Measurements from ENCODE around the gene TBCE.

The TBCE gene

DNA sequence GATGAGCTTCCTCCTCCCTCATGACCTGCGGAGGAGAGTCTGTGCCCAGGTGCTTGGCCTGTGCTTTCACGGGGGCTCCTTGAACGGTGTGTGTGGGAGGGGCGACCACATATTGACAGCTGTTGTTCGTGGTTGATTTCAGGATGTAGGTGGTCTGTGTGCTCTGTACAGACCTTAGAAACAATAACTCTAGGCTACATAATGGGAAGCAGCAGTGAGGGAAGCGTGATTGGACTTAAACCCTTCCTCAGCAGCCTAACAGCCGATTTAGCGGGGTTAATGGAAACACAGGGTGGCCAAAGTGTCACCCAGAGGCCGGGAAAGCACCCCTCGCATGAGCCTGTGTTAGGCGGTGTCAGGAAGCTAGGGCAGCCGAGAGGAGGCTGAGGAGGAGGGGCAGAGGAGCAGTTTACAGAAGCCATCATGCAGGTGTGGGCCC is 56.0 kb downstream of the TBCE start:
- H3K4me3 ChIP-seq (ENCODE audit: low read depth, low read length): no peak overlapping the region
- TF ChIP-seq, protein P1, sequence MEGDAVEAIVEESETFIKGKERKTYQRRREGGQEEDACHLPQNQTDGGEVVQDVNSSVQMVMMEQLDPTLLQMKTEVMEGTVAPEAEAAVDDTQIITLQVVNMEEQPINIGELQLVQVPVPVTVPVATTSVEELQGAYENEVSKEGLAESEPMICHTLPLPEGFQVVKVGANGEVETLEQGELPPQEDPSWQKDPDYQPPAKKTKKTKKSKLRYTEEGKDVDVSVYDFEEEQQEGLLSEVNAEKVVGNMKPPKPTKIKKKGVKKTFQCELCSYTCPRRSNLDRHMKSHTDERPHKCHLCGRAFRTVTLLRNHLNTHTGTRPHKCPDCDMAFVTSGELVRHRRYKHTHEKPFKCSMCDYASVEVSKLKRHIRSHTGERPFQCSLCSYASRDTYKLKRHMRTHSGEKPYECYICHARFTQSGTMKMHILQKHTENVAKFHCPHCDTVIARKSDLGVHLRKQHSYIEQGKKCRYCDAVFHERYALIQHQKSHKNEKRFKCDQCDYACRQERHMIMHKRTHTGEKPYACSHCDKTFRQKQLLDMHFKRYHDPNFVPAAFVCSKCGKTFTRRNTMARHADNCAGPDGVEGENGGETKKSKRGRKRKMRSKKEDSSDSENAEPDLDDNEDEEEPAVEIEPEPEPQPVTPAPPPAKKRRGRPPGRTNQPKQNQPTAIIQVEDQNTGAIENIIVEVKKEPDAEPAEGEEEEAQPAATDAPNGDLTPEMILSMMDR (IDR thresholded peaks at IDR 0.05; ENCODE audit: control insufficient read depth, extremely low read depth, insufficient read depth): no peak
- no peak for DNase-seq (ENCODE audit: low read depth)

DNA sequence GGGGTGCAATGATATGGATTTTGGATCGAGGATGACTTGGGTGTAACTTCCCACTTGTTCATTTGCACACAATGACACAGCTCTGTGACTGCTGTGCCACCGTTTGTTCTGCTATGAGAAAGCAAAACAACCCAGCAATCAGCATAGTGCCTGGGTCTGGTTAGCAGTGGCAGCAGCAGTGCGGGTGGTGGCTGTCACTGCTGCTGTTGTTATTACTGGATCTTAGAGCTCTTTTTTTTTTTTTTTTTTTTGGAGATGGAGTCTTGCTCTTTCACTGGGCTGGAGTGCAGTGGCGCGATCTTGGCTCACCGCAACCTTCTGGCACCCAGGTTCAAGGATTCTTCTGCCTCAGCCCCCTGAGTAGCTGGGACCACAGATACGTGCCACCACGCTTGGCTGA is 56.9 kb downstream of the TBCE start:
- no peak overlapping the region for H3K4me3 ChIP-seq (ENCODE audit: low read depth, low read length)
- TF ChIP-seq, protein P1 (IDR thresholded peaks at IDR 0.05; ENCODE audit: control insufficient read depth, extremely low read depth, insufficient read depth): no peak

DNA sequence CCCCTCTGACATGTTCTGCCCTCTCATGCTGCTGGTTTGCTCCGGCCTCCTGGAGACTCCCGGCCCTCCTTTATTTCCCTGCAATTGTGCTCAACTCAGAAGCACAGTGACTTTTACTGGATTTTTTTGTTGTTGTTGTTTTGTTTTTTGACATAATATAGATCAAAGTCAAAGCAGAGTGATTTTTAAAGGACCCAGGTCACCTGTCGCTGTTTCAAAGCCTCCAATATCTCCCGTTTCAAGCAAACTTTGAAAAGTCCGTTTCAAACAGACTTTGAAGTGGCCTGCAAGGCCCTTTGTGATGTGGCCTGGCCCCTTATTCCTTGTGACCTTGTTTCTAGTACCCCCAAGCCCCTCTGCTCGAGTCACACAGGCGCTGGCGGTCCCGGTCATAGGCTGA is 58.1 kb downstream of the TBCE start:
- DNase-seq (ENCODE audit: low read depth): no peak
- H3K4me3 ChIP-seq (ENCODE audit: low read depth, low read length): no peak overlapping the region
- TF ChIP-seq, protein P1 (IDR thresholded peaks at IDR 0.05; ENCODE audit: control insufficient read depth, extremely low read depth, insufficient read depth): no peak

More for the DNA sequence above, 56.9 kb downstream of the TBCE start:
- no peak for DNase-seq (ENCODE audit: low read depth)

DNA sequence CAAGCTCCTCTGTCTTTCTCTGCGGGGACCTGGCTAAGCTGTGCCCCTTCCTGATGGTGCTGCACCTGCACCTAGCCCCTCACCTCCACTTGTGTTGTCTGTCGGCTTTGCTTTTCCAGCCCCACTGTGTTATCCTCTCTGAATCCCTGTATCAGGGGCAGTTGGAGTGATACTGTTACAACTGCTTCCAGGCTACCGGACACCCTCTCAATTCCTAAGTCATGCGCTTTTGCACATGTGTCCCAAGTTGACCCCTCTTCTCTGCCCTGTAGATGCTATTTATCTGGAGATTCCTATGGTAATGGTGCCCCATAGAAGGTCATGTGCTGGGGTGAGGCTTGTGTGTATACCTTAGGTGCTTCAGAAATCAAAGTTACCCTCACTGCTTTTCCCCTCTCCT is 58.9 kb downstream of the TBCE start:
- no peak for DNase-seq (ENCODE audit: low read depth)
- TF ChIP-seq, protein P1 (IDR thresholded peaks at IDR 0.05; ENCODE audit: control insufficient read depth, extremely low read depth, insufficient read depth): no peak

DNA sequence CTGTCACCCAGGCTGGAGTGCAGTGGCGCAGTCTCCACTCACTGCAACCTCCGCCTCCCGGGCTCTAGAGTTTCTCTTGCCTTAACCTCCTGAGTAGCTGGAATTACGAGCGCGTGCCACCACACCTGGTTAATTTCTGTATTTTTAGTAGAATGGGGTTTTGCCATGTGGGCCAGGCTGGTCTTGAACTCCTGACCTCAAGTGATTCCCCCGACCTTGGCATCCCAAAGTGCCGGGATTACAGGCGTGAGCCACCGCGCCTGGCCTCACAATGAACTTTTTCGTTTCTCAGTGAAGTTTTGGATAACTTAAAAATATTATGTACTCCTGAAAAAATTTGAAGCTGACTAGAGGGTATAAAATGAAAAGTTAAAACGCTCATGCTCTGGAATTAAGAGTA is 59.5 kb downstream of the TBCE start:
- TF ChIP-seq, protein P1 (IDR thresholded peaks at IDR 0.05; ENCODE audit: control insufficient read depth, extremely low read depth, insufficient read depth): no peak
- H3K4me3 ChIP-seq (ENCODE audit: low read depth, low read length): no peak overlapping the region
- DNase-seq (ENCODE audit: low read depth): no peak

More for the DNA sequence above, 58.9 kb downstream of the TBCE start:
- H3K4me3 ChIP-seq (ENCODE audit: low read depth, low read length): no peak overlapping the region

DNA sequence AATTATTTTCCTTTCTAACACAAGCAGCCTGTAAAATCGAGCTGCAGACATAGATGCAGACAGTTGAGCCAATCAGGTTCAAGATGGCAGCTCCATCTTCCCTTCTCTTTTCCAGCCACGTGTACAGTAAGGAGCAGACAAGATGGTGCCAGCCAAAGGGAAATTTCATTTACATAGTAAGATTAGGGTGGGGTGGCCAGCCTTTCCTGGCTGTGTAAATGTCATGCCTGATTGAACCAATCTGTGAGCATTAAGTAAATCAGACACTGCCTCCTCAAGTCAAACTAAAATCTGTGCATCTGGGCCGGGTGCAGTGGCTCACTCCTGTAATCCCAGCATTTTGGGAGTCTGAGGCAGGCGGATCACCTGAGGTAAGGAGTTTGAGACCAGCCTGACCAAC is 60.2 kb downstream of the TBCE start:
- H3K4me3 ChIP-seq (ENCODE audit: low read depth, low read length): no peak overlapping the region
- DNase-seq (ENCODE audit: low read depth): no peak
- TF ChIP-seq, protein P1 (IDR thresholded peaks at IDR 0.05; ENCODE audit: control insufficient read depth, extremely low read depth, insufficient read depth): no peak

DNA sequence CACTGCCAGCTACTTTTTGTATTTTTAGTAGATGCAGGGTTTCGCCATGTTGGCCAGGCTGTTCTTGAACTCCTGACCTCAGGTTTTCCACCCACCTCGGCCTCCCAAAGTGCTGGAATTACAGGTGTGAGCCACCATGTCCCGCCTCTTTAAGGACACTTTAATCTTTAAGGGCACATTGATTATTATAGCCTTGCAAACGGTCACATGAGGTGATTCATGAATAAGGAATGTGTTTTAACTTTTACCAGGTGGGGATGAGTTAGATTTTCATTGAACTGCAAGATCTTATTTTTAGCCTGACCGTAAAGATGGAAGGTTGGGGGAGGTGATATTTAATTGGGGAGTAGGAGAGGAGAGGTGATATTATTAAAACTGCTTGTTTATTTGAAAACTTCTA is 61.9 kb downstream of the TBCE start:
- no peak overlapping the region for H3K4me3 ChIP-seq (ENCODE audit: low read depth, low read length)
- no peak for DNase-seq (ENCODE audit: low read depth)
- TF ChIP-seq, protein P1 (IDR thresholded peaks at IDR 0.05; ENCODE audit: control insufficient read depth, extremely low read depth, insufficient read depth): no peak
